PC-9 (cell line): ENCODE data around the gene CCDC68.

Experiments used
- CTCF ChIP-seq: fragments of 200-600 bp; sonication (generic); conservative IDR thresholded peaks from 2 replicates; pipeline ENCODE4 v1.6.1; 2017; ENCODE audit warnings: mixed run types, antibody characterized with exemption, mild to moderate bottlenecking, moderate library complexity
- EZH2 ChIP-seq: fragments of 200-600 bp; sonication (generic); IDR thresholded peaks from 2 replicates; pipeline ENCODE4 v1.8.0; 2017; ENCODE audit warnings: antibody characterized with exemption, low read depth

GRCh38 chr18:54899500-54899899 is 59.8 kb downstream of the CCDC68 start:
- TF ChIP-seq CTCF (no peak), EZH2 (no peak)
